NCI-H526 (cell line): Measurements from ENCODE around the gene TACR1.
"Not testable (repeated sequence)": the region's sequence is repeated elsewhere in the genome, so short reads cannot be mapped to it uniquely, and the experiment has no call there.

Source experiments
- DNase-seq, 2 experiments: peaks; one replicate each; lab custom pipeline; 2025; lab: John Stamatoyannopoulos, UW

Gene TACR1

GRCh38 chr2:75194184-75194868, 5.0 kb downstream of the TACR1 start:
- no peak for DNase-seq

- DNase-seq, result no peak
Measured at GRCh38 chr2:75192496-75192895, 6.8 kb downstream of the TACR1 start.

- no peak for DNase-seq
Measured at GRCh38 chr2:75190271-75190990, 8.9 kb downstream of the TACR1 start.

GRCh38 chr2:75186821-75187220, 12.5 kb downstream of the TACR1 start:
- DNase-seq, result no peak

- DNase-seq, result no peak
Measured at GRCh38 chr2:75182606-75183005, 16.7 kb downstream of the TACR1 start.

GRCh38 chr2:75180476-75180875, 18.8 kb downstream of the TACR1 start:
- DNase-seq, result no peak

GRCh38 chr2:75177427-75177826, 21.9 kb downstream of the TACR1 start:
- no peak for DNase-seq

GRCh38 chr2:75175456-75175855, 23.9 kb downstream of the TACR1 start:
- DNase-seq, result no peak

- no peak for DNase-seq
Measured at GRCh38 chr2:75174981-75175380, 24.3 kb downstream of the TACR1 start.

- DNase-seq, result no peak
Measured at GRCh38 chr2:75174519-75174918, 24.8 kb downstream of the TACR1 start.

- no peak for DNase-seq
Measured at GRCh38 chr2:75173740-75174139, 25.6 kb downstream of the TACR1 start.

GRCh38 chr2:75171423-75171822, 27.9 kb downstream of the TACR1 start:
- not testable (repeated sequence) for DNase-seq

GRCh38 chr2:75170889-75171288, 28.4 kb downstream of the TACR1 start:
- DNase-seq, result peak in 1 of 2 experiments; percentile 62

GRCh38 chr2:75168186-75168585, 31.1 kb downstream of the TACR1 start:
- no peak for DNase-seq

- DNase-seq, result no peak
Measured at GRCh38 chr2:75166491-75166890, 32.8 kb downstream of the TACR1 start.

GRCh38 chr2:75162897-75163296, 36.4 kb downstream of the TACR1 start:
- no peak for DNase-seq

- DNase-seq, result no peak
Measured at GRCh38 chr2:75162259-75162658, 37.1 kb downstream of the TACR1 start.

GRCh38 chr2:75157435-75157834, 41.9 kb downstream of the TACR1 start:
- peak; percentile 21 to 37 for DNase-seq

GRCh38 chr2:75155115-75155514, 44.2 kb downstream of the TACR1 start:
- DNase-seq, result no peak

GRCh38 chr2:75153221-75153620, 46.1 kb downstream of the TACR1 start:
- no peak for DNase-seq

- not testable (repeated sequence) for DNase-seq
Measured at GRCh38 chr2:75152243-75152642, 47.1 kb downstream of the TACR1 start.

- not testable (repeated sequence) for DNase-seq
Measured at GRCh38 chr2:75147884-75148283, 51.4 kb downstream of the TACR1 start.

- DNase-seq, result no peak
Measured at GRCh38 chr2:75146606-75147332, 52.6 kb downstream of the TACR1 start.
